Frontal cortex (tissue), 1 donor: ENCODE results near the gene MACROD1. TPM values are rescaled to one million over a fixed set of nuclear protein-coding genes. Genes with fewer than 3 reads are reported as not detected.

ENCODE experiments used
- small RNA-seq: library from RNA; depleted of rRNA; stranded (forward); fragments of <200 nt; gene quantifications from one replicate; pipeline ENCODE3, GENCODE V24; 2014
- total RNA-seq: library from RNA; depleted of rRNA; stranded (reverse); fragments of >200 nt; gene quantifications from one replicate; pipeline ENCODE4 v1.2.3, GENCODE V29; 2014

The MACROD1 gene
- total RNA-seq, 1 donor from 2014 or later: 19.6 TPM

Small RNAs within 50 kb of the gene (small RNA-seq; reads per million reads assigned to genes)
- gene RNU6-45P: not detected

Other genes with a start within 250 kb of the MACROD1 start
- gene RCOR2, start 248.9 kb downstream of the MACROD1 start, total RNA-seq: 14.3 TPM
- 11.4 TPM for gene NAA40, start 227.1 kb downstream of the MACROD1 start, total RNA-seq
- gene COX8A, start 191.5 kb downstream of the MACROD1 start, total RNA-seq: 238 TPM
- 31.4 TPM for gene OTUB1, start 179.7 kb downstream of the MACROD1 start, total RNA-seq
- 4.5 TPM for gene FLRT1, start 130.2 kb downstream of the MACROD1 start, total RNA-seq
- gene STIP1, start 20.1 kb upstream of the MACROD1 start, total RNA-seq: 91.7 TPM
- gene FERMT3, start 40.6 kb upstream of the MACROD1 start, total RNA-seq: 0.41 TPM
- 10.6 TPM for gene TRPT1, start 60.1 kb upstream of the MACROD1 start, total RNA-seq
- 12.6 TPM for gene NUDT22, start 60.2 kb upstream of the MACROD1 start, total RNA-seq
- 9.8 TPM for gene DNAJC4, start 64.4 kb upstream of the MACROD1 start, total RNA-seq
- gene VEGFB, start 68.5 kb upstream of the MACROD1 start, total RNA-seq: 17.9 TPM
- 26.1 TPM for gene FKBP2, start 75.0 kb upstream of the MACROD1 start, total RNA-seq
- 102 TPM for gene PPP1R14B, start 80.8 kb upstream of the MACROD1 start, total RNA-seq
- gene PLCB3, start 85.4 kb upstream of the MACROD1 start, total RNA-seq: 4.9 TPM
- 44.8 TPM for gene BAD, start 118.6 kb upstream of the MACROD1 start, total RNA-seq
- gene GPR137, start 119.7 kb upstream of the MACROD1 start, total RNA-seq: 9.8 TPM
- gene KCNK4, start 125.2 kb upstream of the MACROD1 start, total RNA-seq: 1.6 TPM
- gene CATSPERZ, start 134.2 kb upstream of the MACROD1 start, total RNA-seq: 0.82 TPM
- gene ESRRA, start 139.4 kb upstream of the MACROD1 start, total RNA-seq: 12.6 TPM
- gene TRMT112, start 151.4 kb upstream of the MACROD1 start, total RNA-seq: 103 TPM
- gene PRDX5, start 152.0 kb upstream of the MACROD1 start, total RNA-seq: 129 TPM
- gene CCDC88B, start 174.1 kb upstream of the MACROD1 start, total RNA-seq: 0.82 TPM
- 9.4 TPM for gene RPS6KA4, start 193.0 kb upstream of the MACROD1 start, total RNA-seq